Stomach (tissue), 4 donors: ENCODE data around the gene SEMA4B.

Source experiments
- EP300 ChIP-seq: sonication (generic); formaldehyde crosslinking; IDR thresholded peaks from one replicate; pipeline ENCODE4 v1.6.1; 2017; ENCODE audit warnings: antibody characterized with exemption
- POLR2A ChIP-seq, 4 donors: fragments of 450-650 bp; IDR thresholded peaks; one replicate each; pipeline ENCODE4 v1.6.1; 2016; ENCODE audit warnings: antibody characterized with exemption in 4 of 4, control low read depth in 2 of 4, mild to moderate bottlenecking in 1 of 4, moderate library complexity in 1 of 4
- TF ChIP-seq, protein P1 (sequence below), 7 experiments: fragments of 450-650 bp in 4 of 7; fragments of 200-600 bp in 3 of 7; sonication (generic) in 3 of 7; IDR thresholded peaks; one replicate each; pipeline ENCODE4 v1.5.1; 2016 to 2019; ENCODE audit warnings: antibody characterized with exemption in 7 of 7, control low read depth in 2 of 7, mild to moderate bottlenecking in 1 of 7

DNA sequence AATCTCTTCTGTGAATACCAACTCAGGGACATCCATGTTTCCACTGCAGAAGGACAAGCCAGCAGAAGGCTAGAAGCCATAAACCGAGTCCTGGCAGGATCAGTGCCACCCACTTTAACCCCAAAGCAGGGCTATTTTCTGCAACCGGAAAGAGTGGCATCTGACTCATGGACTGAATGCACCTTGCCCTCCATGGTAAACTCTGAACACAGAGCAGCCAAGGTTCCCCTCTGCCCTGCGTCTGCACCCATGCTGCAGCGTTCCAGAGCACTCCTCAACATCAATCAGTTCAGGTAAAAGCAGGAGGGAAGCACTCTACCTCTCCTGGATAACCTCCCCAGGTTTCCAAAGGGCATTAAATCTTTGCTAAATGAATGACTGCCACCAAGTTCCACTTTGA, 63.5 kb downstream of the SEMA4B start:
- TF ChIP-seq EP300 (no peak), POLR2A (IDR thresholded peaks at IDR 0.05) (no peak)
- TF ChIP-seq, protein P1, sequence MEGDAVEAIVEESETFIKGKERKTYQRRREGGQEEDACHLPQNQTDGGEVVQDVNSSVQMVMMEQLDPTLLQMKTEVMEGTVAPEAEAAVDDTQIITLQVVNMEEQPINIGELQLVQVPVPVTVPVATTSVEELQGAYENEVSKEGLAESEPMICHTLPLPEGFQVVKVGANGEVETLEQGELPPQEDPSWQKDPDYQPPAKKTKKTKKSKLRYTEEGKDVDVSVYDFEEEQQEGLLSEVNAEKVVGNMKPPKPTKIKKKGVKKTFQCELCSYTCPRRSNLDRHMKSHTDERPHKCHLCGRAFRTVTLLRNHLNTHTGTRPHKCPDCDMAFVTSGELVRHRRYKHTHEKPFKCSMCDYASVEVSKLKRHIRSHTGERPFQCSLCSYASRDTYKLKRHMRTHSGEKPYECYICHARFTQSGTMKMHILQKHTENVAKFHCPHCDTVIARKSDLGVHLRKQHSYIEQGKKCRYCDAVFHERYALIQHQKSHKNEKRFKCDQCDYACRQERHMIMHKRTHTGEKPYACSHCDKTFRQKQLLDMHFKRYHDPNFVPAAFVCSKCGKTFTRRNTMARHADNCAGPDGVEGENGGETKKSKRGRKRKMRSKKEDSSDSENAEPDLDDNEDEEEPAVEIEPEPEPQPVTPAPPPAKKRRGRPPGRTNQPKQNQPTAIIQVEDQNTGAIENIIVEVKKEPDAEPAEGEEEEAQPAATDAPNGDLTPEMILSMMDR (IDR thresholded peaks at IDR 0.05), result no peak
